ENCODE measurements around the gene USP32. TPM values are rescaled to one million over a fixed set of nuclear protein-coding genes. Genes with fewer than 3 reads are reported as not detected.
"Not testable (repeated sequence)": the region's sequence is repeated elsewhere in the genome, so short reads cannot be mapped to it uniquely, and the experiment has no call there.

The USP32 gene
- total RNA-seq, 5 donors from 2014 or later (not counting 1 experiment from before 2014, with no cell fraction given): 30.0 to 34.5 (median 31.4) TPM

DNA sequence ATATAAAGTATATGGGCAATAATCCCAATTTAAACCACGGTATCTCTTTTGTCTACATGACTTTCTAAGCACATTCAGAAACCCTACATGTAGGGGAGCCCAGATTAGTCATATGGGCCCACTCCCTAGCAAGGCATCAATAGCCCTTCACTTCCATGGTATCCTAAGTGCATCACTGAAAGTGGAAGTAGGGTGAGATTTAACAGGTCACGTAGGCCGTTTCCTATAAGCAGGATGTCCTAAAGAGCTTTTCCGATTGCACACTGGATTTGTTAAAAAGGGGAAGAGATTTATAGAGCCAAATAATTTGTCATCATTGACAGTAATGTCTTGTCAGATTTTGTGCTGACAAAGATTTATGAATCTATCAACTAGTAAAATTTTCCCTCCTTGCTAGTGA, 203.2 kb downstream of the USP32 start:
- H3K36me3 Mint-ChIP-seq: peaks cover 46% of the 10 kb centered on the region
- CTCF ChIA-PET: no interaction called here

GRCh38 chr17:60186846-60187745, 204.8 kb downstream of the USP32 start:
- DNase-seq; H3K27ac ChIP-seq (ENCODE audit: low read length); H3K4me1 Mint-ChIP-seq; H3K27me3 ChIP-seq (replicated peaks in 1 of 2; ENCODE audit: control insufficient read depth in 2 of 2, extremely low read depth in 1 of 2, insufficient read depth in 2 of 2, low read length in 1 of 2); H3K4me3 Mint-ChIP-seq; H3K4me1 ChIP-seq (ENCODE audit: control insufficient read depth in 1 of 2, extremely low read depth in 1 of 2, insufficient read depth in 2 of 2, low read length in 2 of 2); H3K9me3 Mint-ChIP-seq; ATAC-seq (replicated peaks in 1 of 4); H3K27me3 Mint-ChIP-seq; H3K9me3 ChIP-seq; H3K4me3 ChIP-seq (ENCODE audit: control insufficient read depth in 1 of 2, extremely low read depth in 1 of 2, low read length in 1 of 2); CTCF ChIA-PET: not testable (repeated sequence)
- POLR2A ChIA-PET: interaction anchor here in 1 of 2 donors (0.6 kb wide), 2 partner anchors 851 to 1655 kb away, joined by 3 to 4 read pairs; no protein-coding TSS in a partner anchor
- peaks cover 4 to 59% of the 10 kb centered on the region in 2 donors for H3K36me3 ChIP-seq (ENCODE audit: control insufficient read depth in 2 of 2, extremely low read depth in 1 of 2, insufficient read depth in 1 of 2, low read length in 1 of 2)
- peak overlapping the region in 1 of 2 donors; percentile 19 for H3K27ac Mint-ChIP-seq
- WGBS (ENCODE audit: insufficient coverage): no CpG with 5 or more reads among the region's 7 CpGs
- H3K36me3 Mint-ChIP-seq: peaks cover 43% of the 10 kb centered on the region

More for the DNA sequence above, 203.2 kb downstream of the USP32 start:
- no peaks in the 10 kb centered on the region for H3K4me1 Mint-ChIP-seq
- WGBS (ENCODE audit: insufficient coverage): no CpG with 5 or more reads among the region's 4 CpGs
- Histone ChIP-seq H3K27me3 (replicated peaks in 1 of 2; ENCODE audit: control insufficient read depth in 2 of 2, extremely low read depth in 1 of 2, insufficient read depth in 2 of 2, low read length in 1 of 2) (no peaks in the 10 kb centered on the region), H3K4me3 (ENCODE audit: control insufficient read depth in 1 of 2, extremely low read depth in 1 of 2, low read length in 1 of 2) (no peak overlapping the region), H3K36me3 (ENCODE audit: control insufficient read depth in 2 of 2, extremely low read depth in 1 of 2, insufficient read depth in 1 of 2, low read length in 1 of 2) (peaks cover 4 to 57% of the 10 kb centered on the region in 2 donors), H3K9me3 (no peaks in the 10 kb centered on the region), H3K27ac (ENCODE audit: low read length) (no peak overlapping the region), H3K4me1 (ENCODE audit: control insufficient read depth in 1 of 2, extremely low read depth in 1 of 2, insufficient read depth in 2 of 2, low read length in 2 of 2) (no peaks in the 10 kb centered on the region)
- ATAC-seq (replicated peaks in 1 of 4): no peak
- H3K27me3 Mint-ChIP-seq: no peaks in the 10 kb centered on the region
- DNase-seq: no peak
- H3K4me3 Mint-ChIP-seq: no peak overlapping the region
- POLR2A ChIA-PET: interaction anchor here in 1 of 2 donors (0.7 kb wide), 1 partner anchor 63 kb away, joined by 3 read pairs; no protein-coding TSS in a partner anchor
- H3K9me3 Mint-ChIP-seq: no peaks in the 10 kb centered on the region
- no peak overlapping the region for H3K27ac Mint-ChIP-seq

DNA sequence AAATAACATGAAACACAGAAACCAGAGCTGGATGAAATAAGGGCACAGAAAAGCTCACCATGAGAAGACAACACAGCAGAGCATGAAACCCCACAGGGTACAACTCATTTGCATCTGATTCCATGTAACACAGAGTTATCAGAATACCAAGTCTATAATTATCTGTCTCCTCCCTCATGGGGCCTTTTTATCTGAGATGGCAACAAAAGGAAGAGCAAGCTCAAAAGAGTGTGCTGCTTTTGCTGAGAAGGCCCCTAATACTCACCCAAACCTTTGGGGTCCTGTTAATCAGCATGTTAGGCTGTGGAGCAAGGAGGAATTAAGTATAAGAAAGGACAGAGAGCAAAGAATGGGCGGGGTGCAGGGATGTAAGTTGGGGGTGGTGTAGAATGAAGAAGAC, 205.6 kb downstream of the USP32 start:
- ATAC-seq (replicated peaks in 1 of 4); H3K4me3 Mint-ChIP-seq; H3K9me3 Mint-ChIP-seq; H3K9me3 ChIP-seq; H3K4me1 ChIP-seq (ENCODE audit: control insufficient read depth in 1 of 2, extremely low read depth in 1 of 2, insufficient read depth in 2 of 2, low read length in 2 of 2); H3K27me3 Mint-ChIP-seq; H3K27ac ChIP-seq (ENCODE audit: low read length); H3K27me3 ChIP-seq (replicated peaks in 1 of 2; ENCODE audit: control insufficient read depth in 2 of 2, extremely low read depth in 1 of 2, insufficient read depth in 2 of 2, low read length in 1 of 2); POLR2A ChIA-PET; DNase-seq; CTCF ChIA-PET; H3K4me3 ChIP-seq (ENCODE audit: control insufficient read depth in 1 of 2, extremely low read depth in 1 of 2, low read length in 1 of 2); H3K4me1 Mint-ChIP-seq: not testable (repeated sequence)
- Mint-ChIP-seq H3K27ac (peak overlapping the region in 1 of 2 donors; percentile 58), H3K36me3 (peaks cover 47% of the 10 kb centered on the region)
- no CpG with 5 or more reads among the region's 1 CpG for WGBS (ENCODE audit: insufficient coverage)
- peaks cover 4 to 58% of the 10 kb centered on the region in 2 donors for H3K36me3 ChIP-seq (ENCODE audit: control insufficient read depth in 2 of 2, extremely low read depth in 1 of 2, insufficient read depth in 1 of 2, low read length in 1 of 2)

GRCh38 chr17:60180380-60180779, 211.6 kb downstream of the USP32 start:
- WGBS (ENCODE audit: insufficient coverage): no CpG with 5 or more reads among the region's 1 CpG
- H3K4me1 Mint-ChIP-seq; H3K27ac Mint-ChIP-seq; CTCF ChIA-PET; H3K27me3 Mint-ChIP-seq; ATAC-seq (replicated peaks in 1 of 4); H3K4me3 ChIP-seq (ENCODE audit: control insufficient read depth in 1 of 2, extremely low read depth in 1 of 2, low read length in 1 of 2); H3K27me3 ChIP-seq (replicated peaks in 1 of 2; ENCODE audit: control insufficient read depth in 2 of 2, extremely low read depth in 1 of 2, insufficient read depth in 2 of 2, low read length in 1 of 2); POLR2A ChIA-PET; H3K9me3 ChIP-seq; DNase-seq; H3K27ac ChIP-seq (ENCODE audit: low read length); H3K4me3 Mint-ChIP-seq; H3K4me1 ChIP-seq (ENCODE audit: control insufficient read depth in 1 of 2, extremely low read depth in 1 of 2, insufficient read depth in 2 of 2, low read length in 2 of 2); H3K9me3 Mint-ChIP-seq: not testable (repeated sequence)
- peaks cover 0 to 32% of the 10 kb centered on the region in 2 donors for H3K36me3 ChIP-seq (ENCODE audit: control insufficient read depth in 2 of 2, extremely low read depth in 1 of 2, insufficient read depth in 1 of 2, low read length in 1 of 2)
- peaks cover 45% of the 10 kb centered on the region for H3K36me3 Mint-ChIP-seq

- CTCF ChIA-PET; POLR2A ChIA-PET; H3K27me3 ChIP-seq (replicated peaks in 1 of 2; ENCODE audit: control insufficient read depth in 2 of 2, extremely low read depth in 1 of 2, insufficient read depth in 2 of 2, low read length in 1 of 2); H3K4me3 ChIP-seq (ENCODE audit: control insufficient read depth in 1 of 2, extremely low read depth in 1 of 2, low read length in 1 of 2); ATAC-seq (replicated peaks in 1 of 4); H3K4me1 ChIP-seq (ENCODE audit: control insufficient read depth in 1 of 2, extremely low read depth in 1 of 2, insufficient read depth in 2 of 2, low read length in 2 of 2); H3K9me3 Mint-ChIP-seq; DNase-seq; H3K4me3 Mint-ChIP-seq; H3K27ac Mint-ChIP-seq; H3K27ac ChIP-seq (ENCODE audit: low read length); H3K4me1 Mint-ChIP-seq; H3K9me3 ChIP-seq; H3K27me3 Mint-ChIP-seq: not testable (repeated sequence)
- peaks cover 0 to 20% of the 10 kb centered on the region in 2 donors for H3K36me3 ChIP-seq (ENCODE audit: control insufficient read depth in 2 of 2, extremely low read depth in 1 of 2, insufficient read depth in 1 of 2, low read length in 1 of 2)
- H3K36me3 Mint-ChIP-seq: peaks cover 32% of the 10 kb centered on the region
- WGBS (ENCODE audit: insufficient coverage): no CpG with 5 or more reads among the region's 2 CpGs
These were observed 213.8 kb downstream of the USP32 start for GRCh38 chr17:60178180-60178579.

- H3K4me1 Mint-ChIP-seq; DNase-seq; H3K4me3 ChIP-seq (ENCODE audit: control insufficient read depth in 1 of 2, extremely low read depth in 1 of 2, low read length in 1 of 2); ATAC-seq (replicated peaks in 1 of 4); H3K4me3 Mint-ChIP-seq; H3K27me3 ChIP-seq (replicated peaks in 1 of 2; ENCODE audit: control insufficient read depth in 2 of 2, extremely low read depth in 1 of 2, insufficient read depth in 2 of 2, low read length in 1 of 2); H3K9me3 Mint-ChIP-seq; H3K27me3 Mint-ChIP-seq; H3K4me1 ChIP-seq (ENCODE audit: control insufficient read depth in 1 of 2, extremely low read depth in 1 of 2, insufficient read depth in 2 of 2, low read length in 2 of 2); POLR2A ChIA-PET; H3K27ac ChIP-seq (ENCODE audit: low read length); H3K9me3 ChIP-seq; H3K27ac Mint-ChIP-seq: not testable (repeated sequence)
- CTCF ChIA-PET: interaction anchor here in 1 of 2 donors (0.6 kb wide), 1 partner anchor 293 kb away, joined by 3 read pairs; no protein-coding TSS in a partner anchor
- peaks cover 27% of the 10 kb centered on the region for H3K36me3 Mint-ChIP-seq
- 100% methylated on average over 2 of the region's 5 CpGs for WGBS (ENCODE audit: insufficient coverage)
- H3K36me3 ChIP-seq (ENCODE audit: control insufficient read depth in 2 of 2, extremely low read depth in 1 of 2, insufficient read depth in 1 of 2, low read length in 1 of 2): peaks cover 0 to 13% of the 10 kb centered on the region in 2 donors
These were observed 215.2 kb downstream of the USP32 start for GRCh38 chr17:60176763-60177162.
